SU-DHL-6 (cell line): ENCODE measurements around the gene UBAC1.

ENCODE experiments used
- H2AFZ ChIP-seq: fragments of 200-600 bp; sonication (generic); 2 replicates; pipeline ENCODE4 v1.6.1; 2014; ENCODE audit warnings: low read depth, mild to moderate bottlenecking, moderate library complexity, mixed read lengths, antibody characterized with exemption, low read length; ENCODE audit not compliant: severe bottlenecking
- H3F3A ChIP-seq: fragments of 200-600 bp; shearing (Covaris generic); 2 replicates; pipeline ENCODE4 v1.6.0; 2016; ENCODE audit warnings: antibody characterized with exemption, mild to moderate bottlenecking; ENCODE audit not compliant: insufficient read depth
- H3K27ac ChIP-seq: fragments of 200-600 bp; sonication (generic); 2 replicates; pipeline ENCODE4 v1.5.1; 2016; ENCODE audit warnings: low read depth, mild to moderate bottlenecking, low read length, moderate library complexity, mixed read lengths
- H3K27me3 ChIP-seq: fragments of 200-600 bp; sonication (generic), shearing (Covaris generic); 2 replicates; pipeline ENCODE4 v1.6.0; 2014; ENCODE audit warnings: mild to moderate bottlenecking, low read length
- H3K36me3 ChIP-seq: fragments of 200-600 bp; sonication (generic); 2 replicates; pipeline ENCODE4 v1.6.1; 2014; ENCODE audit warnings: mild to moderate bottlenecking, low read length, mixed read lengths
- H3K4me2 ChIP-seq: fragments of 300-600, 200-600 bp; shearing (Covaris generic), sonication (generic); 2 replicates; pipeline ENCODE4 v1.6.0; 2014; ENCODE audit warnings: low read length, low read depth, mild to moderate bottlenecking; ENCODE audit not compliant: poor library complexity, severe bottlenecking
- H3K4me3 ChIP-seq: fragments of 200-600 bp; sonication (generic); 2 replicates; pipeline ENCODE4 v1.5.1; 2014; ENCODE audit warnings: antibody characterized with exemption, low read length, mild to moderate bottlenecking, mixed read lengths; ENCODE audit not compliant: insufficient read depth, poor library complexity, severe bottlenecking
- H3K79me2 ChIP-seq: fragments of 200-600 bp; sonication (generic); 2 replicates; pipeline ENCODE4 v1.6.1; 2014; ENCODE audit warnings: mild to moderate bottlenecking, low read length, moderate library complexity; ENCODE audit not compliant: insufficient read depth
- H3K9ac ChIP-seq: fragments of 200-600 bp; sonication (generic); 2 replicates; pipeline ENCODE4 v1.7.0; 2014; ENCODE audit warnings: mild to moderate bottlenecking, low read length
- H3K9me2 ChIP-seq: fragments of 200-600 bp; sonication (generic); replicated peaks from 2 replicates; pipeline ENCODE4 v1.6.1; 2014; ENCODE audit warnings: low read length; ENCODE audit not compliant: insufficient read depth
- H3K9me3 ChIP-seq: fragments of 200-600 bp; sonication (generic); 2 replicates; pipeline ENCODE4 v1.6.1; 2014; ENCODE audit warnings: low read length, mixed read lengths; ENCODE audit not compliant: insufficient read depth
- H4K20me1 ChIP-seq: fragments of 200-600 bp; sonication (generic); 2 replicates; pipeline ENCODE4 v1.6.1; 2014; ENCODE audit warnings: low read depth, mild to moderate bottlenecking, antibody characterized with exemption, low read length, moderate library complexity, mixed read lengths
- CTCF ChIP-seq: fragments of 200-600 bp; sonication (generic); IDR thresholded peaks from one replicate; pipeline ENCODE4 v1.5.1; 2017; ENCODE audit warnings: antibody characterized with exemption, mild to moderate bottlenecking, low read length, moderate library complexity; ENCODE audit not compliant: insufficient read depth, poor library complexity, severe bottlenecking
- EZH2phosphoT487 ChIP-seq: fragments of 200-600 bp; sonication (generic), shearing (Covaris generic); conservative IDR thresholded peaks from 2 replicates; pipeline ENCODE4 v1.6.1; 2018; ENCODE audit warnings: mild to moderate bottlenecking, antibody characterized with exemption, low read length, moderate library complexity, mixed read lengths

UBAC1 gene

DNA sequence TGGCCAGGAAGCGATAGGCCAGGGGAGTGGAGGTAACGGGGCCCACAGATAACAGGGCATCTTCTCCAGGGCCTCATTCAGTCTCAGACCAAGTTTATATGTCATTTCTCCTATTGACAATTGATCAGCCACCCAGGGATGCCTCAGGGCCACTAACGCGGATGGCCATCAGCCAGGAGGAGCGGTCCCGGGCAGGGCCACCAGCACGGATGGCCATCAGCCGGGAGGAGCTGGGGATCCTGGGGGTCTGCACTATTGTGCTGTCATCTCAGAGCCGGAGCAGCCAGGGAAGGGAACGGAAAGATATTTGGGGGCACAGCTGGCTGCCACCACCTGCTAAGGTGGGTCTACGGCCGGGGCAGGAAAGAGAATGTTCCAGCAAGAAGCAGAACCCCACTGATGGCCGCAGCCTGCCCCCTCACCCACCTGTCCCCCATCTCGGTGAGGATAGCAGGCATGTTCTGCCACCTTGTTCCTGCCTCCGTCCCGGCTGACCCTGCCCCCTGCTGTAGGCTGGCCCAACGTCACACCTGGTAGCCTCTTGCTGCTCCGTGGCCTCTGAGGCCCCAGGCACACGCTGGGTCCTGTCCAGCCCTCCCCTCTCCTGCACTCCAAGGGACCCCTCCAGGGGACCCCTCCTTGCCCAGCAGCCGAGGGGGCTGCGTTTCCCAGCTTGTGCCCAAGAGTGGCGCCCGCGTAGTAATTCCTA lies 21.5 kb upstream of the UBAC1 start:
- H3K4me3 ChIP-seq = no peak overlapping the region
- no peak overlapping the region for H3K27ac ChIP-seq
- H3K9ac ChIP-seq = no peak overlapping the region
- H3K27me3 ChIP-seq = no peaks in the 10 kb centered on the region
- no peaks in the 10 kb centered on the region for H4K20me1 ChIP-seq
- H3K9me3 ChIP-seq = no peaks in the 10 kb centered on the region
- H3F3A ChIP-seq = no peaks in the 10 kb centered on the region
- no peak overlapping the region for H3K4me2 ChIP-seq
- TF ChIP-seq EZH2phosphoT487 (no peak), CTCF (no peak)
- H2AFZ ChIP-seq = no peak overlapping the region
- no peaks in the 10 kb centered on the region for H3K9me2 ChIP-seq
- no peaks in the 10 kb centered on the region for H3K36me3 ChIP-seq
- no peaks in the 10 kb centered on the region for H3K79me2 ChIP-seq

GRCh38 chr9:135980926-135981630 lies 19.9 kb upstream of the UBAC1 start:
- Histone ChIP-seq H3K27me3 (no peaks in the 10 kb centered on the region), H3K9ac (no peak overlapping the region), H3K79me2 (no peaks in the 10 kb centered on the region), H3K9me2 (no peaks in the 10 kb centered on the region), H3K4me2 (no peak overlapping the region), H2AFZ (no peak overlapping the region), H3K4me3 (no peak overlapping the region), H3K36me3 (no peaks in the 10 kb centered on the region), H4K20me1 (no peaks in the 10 kb centered on the region), H3K9me3 (no peaks in the 10 kb centered on the region), H3K27ac (no peak overlapping the region), H3F3A (no peaks in the 10 kb centered on the region)
- TF ChIP-seq CTCF (no peak), EZH2phosphoT487 (no peak)

- Histone ChIP-seq H2AFZ (no peak overlapping the region), H3K79me2 (no peaks in the 10 kb centered on the region), H3K9me3 (no peaks in the 10 kb centered on the region), H3K9ac (no peak overlapping the region), H3K36me3 (no peaks in the 10 kb centered on the region), H3K9me2 (no peaks in the 10 kb centered on the region), H3F3A (no peaks in the 10 kb centered on the region), H4K20me1 (no peaks in the 10 kb centered on the region), H3K4me2 (no peak overlapping the region), H3K4me3 (no peak overlapping the region), H3K27ac (no peak overlapping the region), H3K27me3 (no peaks in the 10 kb centered on the region)
- TF ChIP-seq CTCF (no peak), EZH2phosphoT487 (no peak)
Observed at GRCh38 chr9:135979547-135980166, 18.5 kb upstream of the UBAC1 start.
